T47D (cell line): Measurements from ENCODE around the gene SBK2.
"Not testable (repeated sequence)": the region's sequence is repeated elsewhere in the genome, so short reads cannot be mapped to it uniquely, and the experiment has no call there.

Experiments used
- DNase-seq, 2 experiments: peaks; one replicate each; pipeline versions ENCODE4 v3.0.0 to v3.0.0-alpha.2; 2011 to 2012; ENCODE audit warnings: low read depth in 1 of 2, low spot score in 1 of 2
- JUND ChIP-seq: IDR thresholded peaks from 2 replicates; pipeline ENCODE4 v1.6.1; 2012; ENCODE audit warnings: low read depth
- in situ Hi-C: cut with HindIII; loops from 2 replicates; pipeline ENCODE4 v1.10.0; 2016; ENCODE audit warnings: low sequenced_read_pairs, low pct_unique_long_range_greater_than_20kb

The SBK2 gene

GRCh38 chr19:55498246-55498840 is 38.6 kb downstream of the SBK2 start:
- no peak for TF ChIP-seq JUND
- DNase-seq: no peak
- in situ Hi-C loops: no loop called here

- DNase-seq: no peak
- in situ Hi-C loops: no loop called here
- no peak for TF ChIP-seq JUND
These were observed 39.2 kb downstream of the SBK2 start for GRCh38 chr19:55497763-55498162.

GRCh38 chr19:55496820-55497219 is 40.1 kb downstream of the SBK2 start:
- DNase-seq, in situ Hi-C loops: not testable (repeated sequence)

GRCh38 chr19:55495646-55496349 is 41.1 kb downstream of the SBK2 start:
- no peak for DNase-seq
- in situ Hi-C loops: no loop called here
- no peak for TF ChIP-seq JUND

GRCh38 chr19:55494172-55494761 is 42.7 kb downstream of the SBK2 start:
- no peak for TF ChIP-seq JUND
- DNase-seq: no peak
- in situ Hi-C loops: no loop called here

- in situ Hi-C loops: no loop called here
- no peak for TF ChIP-seq JUND
- no peak for DNase-seq
These were observed 43.2 kb downstream of the SBK2 start for GRCh38 chr19:55493645-55494171.

GRCh38 chr19:55493052-55493644 is 43.8 kb downstream of the SBK2 start:
- TF ChIP-seq JUND: no peak
- no peak for DNase-seq
- in situ Hi-C loops: no loop called here

GRCh38 chr19:55492362-55492944 is 44.5 kb downstream of the SBK2 start:
- in situ Hi-C loops: no loop called here
- TF ChIP-seq JUND: no peak

GRCh38 chr19:55491546-55492360 is 45.2 kb downstream of the SBK2 start:
- TF ChIP-seq JUND: no peak
- in situ Hi-C loops: no loop called here

More at GRCh38 chr19:55492362-55492944, 44.5 kb downstream of the SBK2 start:
- peak in 1 of 2 experiments; percentile 30 for DNase-seq

GRCh38 chr19:55490478-55491432 is 46.2 kb downstream of the SBK2 start:
- no peak for TF ChIP-seq JUND
- DNase-seq: no peak
- in situ Hi-C loops: no loop called here

More at GRCh38 chr19:55491546-55492360, 45.2 kb downstream of the SBK2 start:
- DNase-seq: no peak
